ENCODE results near the gene ZNG1A.
"Not testable (repeated sequence)": the region's sequence is repeated elsewhere in the genome, so short reads cannot be mapped to it uniquely, and the experiment has no call there.

DNA sequence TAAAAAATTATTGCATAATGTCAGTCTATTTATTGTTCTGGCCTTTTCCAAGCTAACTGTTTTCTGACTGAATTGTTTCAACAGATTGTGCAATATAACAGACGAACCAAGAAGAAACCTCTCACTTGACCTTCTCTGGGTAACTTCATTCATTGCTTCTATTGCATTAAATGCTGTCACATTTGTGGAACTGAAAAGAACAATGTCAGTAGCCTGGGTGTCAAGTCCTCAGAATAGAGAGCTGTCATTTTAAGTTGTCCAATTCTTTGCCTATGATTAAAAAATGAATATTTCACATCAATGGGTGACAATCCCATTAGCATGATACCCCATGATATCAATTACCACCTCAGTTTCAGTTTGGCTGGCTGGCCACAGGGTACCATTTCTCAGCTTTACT is 19.0 kb downstream of the ZNG1A start:
- TF ChIP-seq, protein P1, sequence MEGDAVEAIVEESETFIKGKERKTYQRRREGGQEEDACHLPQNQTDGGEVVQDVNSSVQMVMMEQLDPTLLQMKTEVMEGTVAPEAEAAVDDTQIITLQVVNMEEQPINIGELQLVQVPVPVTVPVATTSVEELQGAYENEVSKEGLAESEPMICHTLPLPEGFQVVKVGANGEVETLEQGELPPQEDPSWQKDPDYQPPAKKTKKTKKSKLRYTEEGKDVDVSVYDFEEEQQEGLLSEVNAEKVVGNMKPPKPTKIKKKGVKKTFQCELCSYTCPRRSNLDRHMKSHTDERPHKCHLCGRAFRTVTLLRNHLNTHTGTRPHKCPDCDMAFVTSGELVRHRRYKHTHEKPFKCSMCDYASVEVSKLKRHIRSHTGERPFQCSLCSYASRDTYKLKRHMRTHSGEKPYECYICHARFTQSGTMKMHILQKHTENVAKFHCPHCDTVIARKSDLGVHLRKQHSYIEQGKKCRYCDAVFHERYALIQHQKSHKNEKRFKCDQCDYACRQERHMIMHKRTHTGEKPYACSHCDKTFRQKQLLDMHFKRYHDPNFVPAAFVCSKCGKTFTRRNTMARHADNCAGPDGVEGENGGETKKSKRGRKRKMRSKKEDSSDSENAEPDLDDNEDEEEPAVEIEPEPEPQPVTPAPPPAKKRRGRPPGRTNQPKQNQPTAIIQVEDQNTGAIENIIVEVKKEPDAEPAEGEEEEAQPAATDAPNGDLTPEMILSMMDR (IDR thresholded peaks at IDR 0.05): not testable (repeated sequence)
- TF ChIP-seq POLR2A, POLR2AphosphoS5 (IDR thresholded peaks at IDR 0.05): not testable (repeated sequence)
